ENCODE data around the gene TWF2. TPM values are rescaled to one million over a fixed set of nuclear protein-coding genes. Genes with fewer than 3 reads are reported as not detected.
A peak's percentile ranks its signal among the peaks of the same experiment; 100 is the strongest.

Gene TWF2
- total and polyA plus RNA-seq, 2 of the 13 experiments (the other 11 are each of a cell fraction or from before 2014, with no cell fraction given), result 45.5 to 108 TPM

- TF ChIP-seq ATF3 (CRISPR knock-in tag; IDR thresholded peaks at IDR 0.05) (peak; percentile 31; the same call in 1 of the 2 replicates), PREB (CRISPR knock-in tag; IDR thresholded peaks at IDR 0.05) (0 out of 2 replicates have a peak, but pooled peaks have one; percentile 57), MLLT10 (CRISPR knock-in tag; IDR thresholded peaks at IDR 0.05) (no peak; the same call in 1 of the 2 replicates), NFIC (IDR thresholded peaks at IDR 0.05; ENCODE audit: low read length) (no peak), ZSCAN25 (CRISPR knock-in tag; IDR thresholded peaks at IDR 0.05) (0 out of 2 replicates have a peak, but pooled peaks have one; percentile 55), ZUFSP (CRISPR knock-in tag; IDR thresholded peaks at IDR 0.05; ENCODE audit: borderline replicate concordance) (no peak), E2F1 (CRISPR knock-in tag; IDR thresholded peaks at IDR 0.05) (peak; percentile 38; the same call in 1 of the 2 replicates), ZFX (CRISPR knock-in tag; IDR thresholded peaks at IDR 0.05; ENCODE audit: low read depth) (peak; percentile 92), ELK4 (CRISPR knock-in tag; IDR thresholded peaks at IDR 0.05; ENCODE audit: borderline replicate concordance) (no peak), ZFP36L1 (CRISPR knock-in tag; IDR thresholded peaks at IDR 0.05) (no peak), TRIM22 (IDR thresholded peaks at IDR 0.05) (no peak), ZNF34 (CRISPR knock-in tag; IDR thresholded peaks at IDR 0.05; ENCODE audit: borderline replicate concordance) (0 out of 2 replicates have a peak, but pooled peaks have one; percentile 40), GPN1 (CRISPR knock-in tag; IDR thresholded peaks at IDR 0.05; ENCODE audit: borderline replicate concordance) (no peak), SSRP1 (CRISPR knock-in tag; IDR thresholded peaks at IDR 0.05) (0 out of 2 replicates have a peak, but pooled peaks have one; percentile 25), PAXIP1 (CRISPR knock-in tag; conservative IDR thresholded peaks at IDR 0.05) (no peak; the same call in 1 of the 2 replicates), NBN (conservative IDR thresholded peaks at IDR 0.05) (no peak)
These were observed at the start of gene TWF2 (continued) for GRCh38 chr3:52238761-52239701.
